ENCODE data around the gene DOCK3. TPM values are rescaled to one million over a fixed set of nuclear protein-coding genes. Genes with fewer than 3 reads are reported as not detected.
"Not testable (repeated sequence)": the region's sequence is repeated elsewhere in the genome, so short reads cannot be mapped to it uniquely, and the experiment has no call there.

DOCK3 gene
- polyA plus RNA-seq, 2 donors, result 0.93 to 2.8 TPM

DNA sequence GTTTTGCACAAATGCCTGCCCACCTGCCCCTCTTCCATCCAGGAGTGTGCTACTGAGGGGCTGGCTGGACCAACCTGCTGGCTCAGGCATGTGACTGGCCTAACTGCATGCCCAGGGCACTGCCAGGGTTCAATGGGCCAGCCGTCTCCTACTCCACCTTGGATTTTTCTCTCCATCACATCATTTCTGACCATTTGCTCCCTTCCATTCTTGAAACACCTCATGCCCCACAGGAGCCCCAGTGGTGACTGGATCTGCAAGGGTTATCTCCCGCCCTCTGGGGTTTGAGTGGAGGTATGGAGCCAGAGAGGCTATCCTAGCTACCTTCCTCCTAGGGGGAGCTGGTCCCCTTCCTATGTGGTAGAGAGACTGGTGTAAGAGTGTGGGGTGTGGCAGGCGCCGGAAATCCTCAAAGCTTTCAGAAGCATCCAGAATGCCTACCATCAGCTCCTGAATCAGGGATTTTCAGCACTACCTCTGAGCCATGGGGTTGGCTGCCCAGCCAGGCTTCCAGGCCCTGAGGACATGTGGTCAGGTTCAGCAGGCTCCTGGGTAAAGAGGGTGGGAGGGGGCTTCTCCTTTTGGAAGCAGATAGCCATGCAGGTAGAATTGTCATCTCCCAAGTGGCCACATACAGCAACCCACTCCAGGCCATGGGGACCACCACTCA lies 707.5 kb downstream of the DOCK3 start:
- H3K4me1 ChIP-seq (ENCODE audit: control insufficient read depth in 2 of 2, insufficient read depth in 2 of 2, low read length in 1 of 2), result no peaks in the 10 kb centered on the region
- 89 to 100% methylated on average over 4 of the region's 4 CpGs for WGBS, 2 donors
- H3K4me3 ChIP-seq (ENCODE audit: low read depth in 1 of 2, low read length in 2 of 2), result no peak overlapping the region
- no peaks in the 10 kb centered on the region for H3K9me3 ChIP-seq (ENCODE audit: control insufficient read depth in 2 of 2, insufficient read depth in 1 of 2, low read depth in 1 of 2, low read length in 1 of 2)
- no peaks in the 10 kb centered on the region for H3K27me3 ChIP-seq (ENCODE audit: control insufficient read depth in 1 of 2, insufficient read depth in 2 of 2, low read length in 2 of 2)
- H3K27ac ChIP-seq (ENCODE audit: low read depth in 2 of 2, low read length in 1 of 2), result no peak overlapping the region
- H3K36me3 ChIP-seq (ENCODE audit: control insufficient read depth in 2 of 2, insufficient read depth in 2 of 2, low read length in 1 of 2), result no peaks in the 10 kb centered on the region

DNA sequence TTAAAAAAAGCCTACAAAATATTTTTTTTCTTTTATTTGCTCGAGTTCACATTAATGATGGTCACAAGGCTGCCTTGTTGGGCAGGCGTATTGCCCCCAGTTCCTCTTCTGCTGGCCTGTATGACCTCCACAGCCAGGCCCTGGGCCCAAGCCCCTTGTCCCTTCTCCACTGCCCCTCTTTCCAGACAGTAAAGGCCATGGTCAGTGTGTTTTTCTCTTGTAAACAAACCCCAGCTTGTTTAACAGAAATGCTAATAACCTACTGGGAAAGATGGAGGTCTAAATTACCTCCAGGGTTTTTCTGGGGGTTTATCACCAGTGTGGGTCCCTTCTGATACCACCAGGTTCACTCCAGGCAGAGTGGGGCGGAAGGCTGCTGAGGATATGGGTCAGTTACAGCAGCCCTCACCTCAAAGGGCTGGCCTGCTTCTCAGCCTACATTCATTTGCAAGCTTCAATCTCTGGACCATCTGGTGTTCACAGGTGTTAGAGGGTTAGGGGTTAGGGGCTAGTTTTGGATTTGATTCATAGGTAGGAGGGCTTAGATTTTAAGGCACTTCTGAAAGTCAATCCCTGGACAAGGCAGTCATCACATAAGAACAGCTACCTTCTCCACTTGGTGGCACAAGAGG lies 708.3 kb downstream of the DOCK3 start:
- WGBS, 2 donors, result 91 to 96% methylated on average over 3 of the region's 3 CpGs
- Histone ChIP-seq H3K4me3 (ENCODE audit: low read depth in 1 of 2, low read length in 2 of 2) (no peak overlapping the region), H3K4me1 (ENCODE audit: control insufficient read depth in 2 of 2, insufficient read depth in 2 of 2, low read length in 1 of 2) (peaks cover 0 to 7% of the 10 kb centered on the region in 2 donors)

DNA sequence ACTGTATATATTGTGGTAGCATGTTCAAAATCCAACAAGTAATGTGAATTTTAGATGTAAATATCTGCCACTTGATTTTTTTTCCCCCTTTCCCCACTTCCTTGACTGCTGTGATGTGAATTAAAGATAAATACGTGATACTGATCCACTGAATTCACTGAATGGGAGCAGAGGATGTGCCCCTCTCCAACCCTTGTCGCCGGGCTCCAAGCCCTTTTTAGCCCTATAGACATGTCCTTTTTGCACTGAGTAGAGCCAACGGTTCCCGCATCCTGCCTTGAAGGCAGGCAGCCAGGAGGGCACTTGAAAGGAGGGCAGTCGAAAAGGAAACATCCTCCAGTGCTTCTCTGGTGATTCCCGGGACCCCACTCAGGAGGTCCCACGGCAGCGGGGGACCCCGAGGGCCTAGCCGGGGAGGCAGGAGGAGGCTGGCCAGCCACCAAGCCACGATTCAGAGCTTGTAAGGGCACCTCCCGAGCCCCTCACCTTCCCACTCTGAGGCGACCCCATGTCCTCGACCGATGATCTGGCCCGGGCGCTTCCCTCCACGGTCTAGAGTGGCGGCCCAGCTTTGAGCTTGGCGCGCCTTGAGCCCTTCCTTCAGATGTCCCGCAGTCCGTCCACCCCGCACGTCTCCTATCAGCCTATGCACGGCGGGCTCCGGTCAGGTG lies 709.5 kb downstream of the DOCK3 start:
- WGBS, 2 donors, result 0% methylated on average over 29 of the region's 29 CpGs
- Histone ChIP-seq H3K4me3 (ENCODE audit: low read depth in 1 of 2, low read length in 2 of 2) (peak overlapping the region; percentile 80 to 94), H3K27me3 (ENCODE audit: control insufficient read depth in 1 of 2, insufficient read depth in 2 of 2, low read length in 2 of 2) (no peaks in the 10 kb centered on the region), H3K9me3 (ENCODE audit: control insufficient read depth in 2 of 2, insufficient read depth in 1 of 2, low read depth in 1 of 2, low read length in 1 of 2) (no peaks in the 10 kb centered on the region), H3K27ac (ENCODE audit: low read depth in 2 of 2, low read length in 1 of 2) (peak overlapping the region; percentile 94 to 98), H3K4me1 (ENCODE audit: control insufficient read depth in 2 of 2, insufficient read depth in 2 of 2, low read length in 1 of 2) (peaks cover 0 to 8% of the 10 kb centered on the region in 2 donors), H3K36me3 (ENCODE audit: control insufficient read depth in 2 of 2, insufficient read depth in 2 of 2, low read length in 1 of 2) (peaks cover 0 to 3% of the 10 kb centered on the region in 2 donors)

More for the DNA sequence above, 708.3 kb downstream of the DOCK3 start:
- no peaks in the 10 kb centered on the region for H3K27me3 ChIP-seq (ENCODE audit: control insufficient read depth in 1 of 2, insufficient read depth in 2 of 2, low read length in 2 of 2)
- no peaks in the 10 kb centered on the region for H3K9me3 ChIP-seq (ENCODE audit: control insufficient read depth in 2 of 2, insufficient read depth in 1 of 2, low read depth in 1 of 2, low read length in 1 of 2)
- no peak overlapping the region for H3K27ac ChIP-seq (ENCODE audit: low read depth in 2 of 2, low read length in 1 of 2)
- H3K36me3 ChIP-seq (ENCODE audit: control insufficient read depth in 2 of 2, insufficient read depth in 2 of 2, low read length in 1 of 2), result peaks cover 0 to 3% of the 10 kb centered on the region in 2 donors

DNA sequence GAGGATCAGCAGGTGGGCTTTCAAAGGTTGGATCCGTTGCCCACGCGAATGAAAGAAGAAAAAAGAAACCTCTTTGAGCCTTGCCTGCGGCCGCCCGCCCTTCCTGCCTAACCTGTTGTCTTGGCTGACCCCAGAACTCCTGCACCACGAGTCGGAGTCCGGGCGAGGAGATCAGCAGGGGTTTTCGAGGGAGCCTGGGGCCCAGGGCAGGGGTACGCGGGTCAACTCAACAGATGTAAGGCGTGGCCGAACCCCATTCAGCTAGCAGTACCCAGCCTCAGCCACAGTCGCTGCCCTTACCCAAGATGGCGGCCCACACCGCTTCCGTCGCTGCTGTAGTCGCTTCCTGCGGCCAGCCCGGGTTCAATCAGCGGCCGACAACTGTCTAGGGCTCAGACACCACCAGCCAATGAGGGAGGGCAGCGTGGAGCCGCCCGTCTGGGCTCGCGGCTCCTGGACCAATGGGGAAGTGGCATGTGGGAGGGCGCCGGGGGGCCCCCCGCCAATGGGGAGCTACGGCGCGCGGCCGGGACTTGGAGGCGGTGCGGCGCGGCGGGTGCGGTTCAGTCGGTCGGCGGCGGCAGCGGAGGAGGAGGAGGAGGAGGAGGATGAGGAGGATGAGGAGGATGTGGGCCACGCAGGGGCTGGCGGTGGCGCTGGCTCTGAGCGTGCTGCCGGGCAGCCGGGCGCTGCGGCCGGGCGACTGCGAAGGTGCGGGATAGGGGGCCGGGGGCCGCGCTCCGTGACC lies 710.2 kb downstream of the DOCK3 start, which contains the start of gene MANF:
TSS of gene MANF (plus strand) at position 566 of the 748 bp plus-strand sequence. CDS start at position 618, 52 bp downstream.
- WGBS, 2 donors, result 0% methylated on average over 44 to 65 of the region's 65 CpGs
- no peaks in the 10 kb centered on the region for H3K27me3 ChIP-seq (ENCODE audit: control insufficient read depth in 1 of 2, insufficient read depth in 2 of 2, low read length in 2 of 2)
- H3K4me3 ChIP-seq (ENCODE audit: low read depth in 1 of 2, low read length in 2 of 2), result peak within 1 kb of the TSS; percentile 80 to 94
- H3K27ac ChIP-seq (ENCODE audit: low read depth in 2 of 2, low read length in 1 of 2), result peak within 1 kb of the TSS; percentile 95 to 98
- H3K4me1 ChIP-seq (ENCODE audit: control insufficient read depth in 2 of 2, insufficient read depth in 2 of 2, low read length in 1 of 2), result peaks cover 0 to 8% of the 10 kb centered on the region in 2 donors
- no peaks in the 10 kb centered on the region for H3K9me3 ChIP-seq (ENCODE audit: control insufficient read depth in 2 of 2, insufficient read depth in 1 of 2, low read depth in 1 of 2, low read length in 1 of 2)
- peaks cover 0 to 3% of the 10 kb centered on the region in 2 donors for H3K36me3 ChIP-seq (ENCODE audit: control insufficient read depth in 2 of 2, insufficient read depth in 2 of 2, low read length in 1 of 2)

DNA sequence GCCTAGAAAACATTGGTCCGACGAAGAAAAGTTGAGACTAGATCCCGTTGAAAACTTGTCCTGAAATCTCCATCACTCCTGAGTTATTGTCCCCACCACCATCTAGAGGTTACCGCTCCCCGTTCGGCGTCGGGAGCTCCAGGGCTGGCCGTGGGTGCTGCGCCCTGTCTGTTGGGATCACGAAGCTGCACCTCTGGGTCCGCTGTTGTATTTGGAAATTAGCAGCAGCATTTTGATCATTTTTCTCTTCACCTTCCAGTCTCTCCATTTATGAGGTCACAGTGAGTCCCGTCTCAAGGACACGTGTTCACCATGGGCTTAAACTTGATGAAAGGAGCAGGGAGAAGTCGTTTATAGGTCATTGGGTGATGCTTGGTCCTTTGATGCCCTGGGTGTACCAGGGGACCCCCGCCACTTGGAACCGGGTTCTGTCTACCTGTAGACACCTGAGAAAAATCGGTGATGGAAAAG lies 710.9 kb downstream of the DOCK3 start:
- Histone ChIP-seq H3K27ac (ENCODE audit: low read depth in 2 of 2, low read length in 1 of 2) (peak overlapping the region; percentile 84 to 95), H3K36me3 (ENCODE audit: control insufficient read depth in 2 of 2, insufficient read depth in 2 of 2, low read length in 1 of 2) (peaks cover 0 to 3% of the 10 kb centered on the region in 2 donors), H3K27me3 (ENCODE audit: control insufficient read depth in 1 of 2, insufficient read depth in 2 of 2, low read length in 2 of 2) (no peaks in the 10 kb centered on the region), H3K9me3 (ENCODE audit: control insufficient read depth in 2 of 2, insufficient read depth in 1 of 2, low read depth in 1 of 2, low read length in 1 of 2) (no peaks in the 10 kb centered on the region), H3K4me3 (ENCODE audit: low read depth in 1 of 2, low read length in 2 of 2) (peak overlapping the region; percentile 77 to 80), H3K4me1 (ENCODE audit: control insufficient read depth in 2 of 2, insufficient read depth in 2 of 2, low read length in 1 of 2) (peaks cover 7 to 14% of the 10 kb centered on the region in 2 donors)
- 2 to 3% methylated on average over 18 of the region's 18 CpGs for WGBS, 2 donors

DNA sequence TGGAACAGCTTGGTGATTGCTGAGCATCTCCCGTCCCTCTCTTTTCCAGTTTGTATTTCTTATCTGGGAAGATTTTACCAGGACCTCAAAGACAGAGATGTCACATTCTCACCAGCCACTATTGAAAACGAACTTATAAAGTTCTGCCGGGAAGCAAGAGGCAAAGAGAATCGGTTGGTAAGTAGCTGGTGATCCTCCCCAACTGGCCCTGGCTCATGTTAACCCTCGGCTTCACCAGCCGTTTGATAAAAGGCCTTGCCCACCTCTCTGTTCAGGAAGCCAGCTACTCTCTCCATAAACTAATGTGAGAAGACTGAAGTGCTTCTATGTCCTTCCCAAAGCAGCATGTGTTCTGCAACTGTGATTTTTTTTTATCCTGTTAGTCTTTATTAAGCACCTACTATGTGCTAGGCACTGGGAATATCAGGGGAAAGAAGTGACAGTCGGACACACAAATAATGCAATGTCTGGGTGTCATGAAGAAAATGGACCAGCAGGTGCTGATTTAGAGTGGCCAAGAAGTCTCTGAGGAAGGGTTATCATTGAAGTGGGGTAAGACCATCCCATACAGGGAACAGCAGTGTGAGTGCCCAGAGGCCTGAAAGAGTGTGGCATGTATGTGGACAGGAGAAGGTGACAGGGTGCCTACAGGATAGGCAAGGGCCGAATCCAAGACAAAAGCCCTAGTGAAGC lies 711.6 kb downstream of the DOCK3 start:
- no peaks in the 10 kb centered on the region for H3K27me3 ChIP-seq (ENCODE audit: control insufficient read depth in 1 of 2, insufficient read depth in 2 of 2, low read length in 2 of 2)
- H3K36me3 ChIP-seq (ENCODE audit: control insufficient read depth in 2 of 2, insufficient read depth in 2 of 2, low read length in 1 of 2), result peaks cover 0 to 3% of the 10 kb centered on the region in 2 donors
- peaks cover 8 to 16% of the 10 kb centered on the region in 2 donors for H3K4me1 ChIP-seq (ENCODE audit: control insufficient read depth in 2 of 2, insufficient read depth in 2 of 2, low read length in 1 of 2)
- peak overlapping the region; percentile 77 to 80 for H3K4me3 ChIP-seq (ENCODE audit: low read depth in 1 of 2, low read length in 2 of 2)
- WGBS, 2 donors, result 28% methylated on average over 8 of the region's 8 CpGs
- H3K9me3 ChIP-seq (ENCODE audit: control insufficient read depth in 2 of 2, insufficient read depth in 1 of 2, low read depth in 1 of 2, low read length in 1 of 2), result no peaks in the 10 kb centered on the region
- peak overlapping the region; percentile 0 to 79 for H3K27ac ChIP-seq (ENCODE audit: low read depth in 2 of 2, low read length in 1 of 2)

DNA sequence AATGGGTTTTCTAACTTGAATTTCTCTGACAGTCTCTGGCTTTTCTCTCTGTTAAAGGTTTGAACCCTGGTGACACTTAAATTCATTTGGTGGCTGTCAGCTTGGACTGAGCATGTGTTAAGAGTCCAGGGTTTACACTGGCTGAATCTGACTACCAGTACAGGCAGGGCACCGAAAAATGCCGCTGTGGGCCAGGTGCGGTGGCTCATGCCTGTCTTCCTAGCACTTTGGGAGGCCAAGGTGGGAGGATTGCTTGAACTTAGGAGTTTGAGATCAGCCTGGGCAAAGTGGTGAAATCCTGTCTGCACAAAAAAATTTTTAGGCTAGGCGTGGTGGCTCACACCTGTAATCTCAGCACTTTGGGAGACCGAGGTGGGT lies 712.1 kb downstream of the DOCK3 start:
- no peaks in the 10 kb centered on the region for H3K9me3 ChIP-seq (ENCODE audit: control insufficient read depth in 2 of 2, insufficient read depth in 1 of 2, low read depth in 1 of 2, low read length in 1 of 2)
- WGBS, 2 donors, result 76 to 83% methylated on average over 5 of the region's 5 CpGs
- H3K27me3 ChIP-seq (ENCODE audit: control insufficient read depth in 1 of 2, insufficient read depth in 2 of 2, low read length in 2 of 2), result no peaks in the 10 kb centered on the region
- H3K27ac ChIP-seq (ENCODE audit: low read depth in 2 of 2, low read length in 1 of 2), result peak overlapping the region; percentile 0 to 76
- H3K36me3 ChIP-seq (ENCODE audit: control insufficient read depth in 2 of 2, insufficient read depth in 2 of 2, low read length in 1 of 2), result peaks cover 0 to 3% of the 10 kb centered on the region in 2 donors
- peaks cover 8 to 16% of the 10 kb centered on the region in 2 donors for H3K4me1 ChIP-seq (ENCODE audit: control insufficient read depth in 2 of 2, insufficient read depth in 2 of 2, low read length in 1 of 2)
- H3K4me3 ChIP-seq (ENCODE audit: low read depth in 1 of 2, low read length in 2 of 2), result peak overlapping the region in 1 of 2 donors; percentile 80

DNA sequence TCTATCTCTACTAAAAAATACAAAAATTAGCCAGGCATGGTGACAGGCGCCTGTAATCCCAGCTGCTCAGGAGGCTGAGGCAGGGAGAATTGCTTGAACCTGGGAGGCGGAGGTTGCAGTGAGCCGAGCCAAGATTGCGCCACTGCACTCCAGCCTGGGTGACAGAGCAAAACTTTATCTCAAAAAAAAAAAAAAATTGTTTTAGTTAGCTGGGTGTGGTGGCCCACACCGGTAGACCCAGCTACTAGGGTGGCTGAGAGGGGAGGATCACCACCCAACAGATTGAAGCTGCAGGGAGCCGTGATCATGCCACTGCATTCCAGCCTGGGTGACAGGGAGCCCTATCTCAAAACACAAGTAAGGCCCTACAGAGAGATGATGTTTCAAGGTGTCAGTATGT lies 712.6 kb downstream of the DOCK3 start:
- H3K27me3 ChIP-seq (ENCODE audit: control insufficient read depth in 1 of 2, insufficient read depth in 2 of 2, low read length in 2 of 2); H3K4me3 ChIP-seq (ENCODE audit: low read depth in 1 of 2, low read length in 2 of 2); H3K9me3 ChIP-seq (ENCODE audit: control insufficient read depth in 2 of 2, insufficient read depth in 1 of 2, low read depth in 1 of 2, low read length in 1 of 2); H3K36me3 ChIP-seq (ENCODE audit: control insufficient read depth in 2 of 2, insufficient read depth in 2 of 2, low read length in 1 of 2): not testable (repeated sequence)
- WGBS, 2 donors, result 62 to 68% methylated on average over 6 of the region's 6 CpGs
- peak overlapping the region; percentile 74 to 83 for H3K27ac ChIP-seq (ENCODE audit: low read depth in 2 of 2, low read length in 1 of 2)
- H3K4me1 ChIP-seq (ENCODE audit: control insufficient read depth in 2 of 2, insufficient read depth in 2 of 2, low read length in 1 of 2), result peaks cover 11 to 20% of the 10 kb centered on the region in 2 donors

Measured in esophagus (tissue), 2 donors.